EL (cell line): ENCODE data around the gene UBA1.
A peak's percentile ranks its signal among the peaks of the same experiment; 100 is the strongest.

Experiments used
- DNase-seq: peaks from one replicate; pipeline ENCODE4 v3.0.0-alpha.2; 2016

The UBA1 gene

GRCh38 chrX:47190445-47191269, 3.0 kb upstream of the UBA1 start:
- DNase-seq = peak; percentile 90

GRCh38 chrX:47191331-47191730, 2.3 kb upstream of the UBA1 start:
- peak; percentile 12 for DNase-seq

DNA sequence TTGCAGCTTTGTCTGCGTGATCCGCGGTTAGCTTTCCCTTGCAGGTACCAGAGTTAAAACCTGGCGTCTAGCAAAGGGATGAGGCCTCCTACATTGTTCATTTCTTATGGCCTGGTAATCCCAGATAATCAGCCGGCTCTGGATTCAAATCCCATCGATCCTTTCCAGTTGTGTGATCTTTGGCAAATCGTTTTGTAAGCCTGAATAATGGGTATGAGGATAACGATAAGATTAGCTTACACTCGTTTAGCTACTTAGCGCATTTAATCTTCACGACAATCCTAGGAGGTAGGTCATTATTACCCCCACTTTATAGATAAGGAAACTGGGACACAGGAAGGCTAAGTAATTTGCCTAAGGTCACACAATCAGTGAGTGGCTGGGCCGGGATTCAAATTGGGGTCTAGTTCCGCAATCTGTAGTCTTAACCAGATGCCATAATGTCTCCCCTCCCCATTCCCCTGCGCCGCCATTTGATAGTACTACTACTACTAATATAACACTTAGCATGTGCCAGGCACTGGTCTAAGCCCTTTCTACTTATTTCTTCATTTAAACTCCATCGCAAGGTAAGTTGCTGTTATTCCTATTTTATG, 1.7 kb upstream of the UBA1 start:
- no peak for DNase-seq

- DNase-seq = no peak
These were observed 662 bp downstream of the UBA1 start for GRCh38 chrX:47194194-47194787.

- no peak for DNase-seq
These were observed 2.5 kb downstream of the UBA1 start for GRCh38 chrX:47196098-47196497.

DNA sequence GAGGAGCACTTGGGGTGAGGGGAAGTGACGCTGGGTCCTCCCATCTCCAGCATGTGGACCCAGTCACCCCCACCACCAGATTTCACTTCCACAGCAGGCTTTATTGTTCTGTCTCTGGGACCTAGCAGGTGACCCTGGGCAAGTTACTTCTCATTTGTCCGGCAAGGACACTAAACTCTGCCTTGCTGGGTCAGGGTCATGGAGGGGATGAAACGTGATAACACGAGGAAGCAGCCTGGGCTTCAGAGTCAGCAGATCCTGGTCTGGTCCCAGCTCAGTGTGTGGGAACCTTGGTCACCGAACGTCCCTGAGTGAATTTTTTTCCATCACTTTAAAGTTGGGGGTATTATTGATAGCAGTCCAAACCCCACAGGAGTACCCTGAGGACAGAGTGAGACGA, 3.9 kb downstream of the UBA1 start:
- DNase-seq = no peak

- peak; percentile 31 for DNase-seq
These were observed 4.5 kb downstream of the UBA1 start for GRCh38 chrX:47198026-47198686.

GRCh38 chrX:47198687-47199080, 5.1 kb downstream of the UBA1 start:
- DNase-seq = no peak

GRCh38 chrX:47199286-47199685, 5.7 kb downstream of the UBA1 start:
- no peak for DNase-seq

- DNase-seq = peak; percentile 9
These were observed 6.9 kb downstream of the UBA1 start for GRCh38 chrX:47200385-47201150.

DNA sequence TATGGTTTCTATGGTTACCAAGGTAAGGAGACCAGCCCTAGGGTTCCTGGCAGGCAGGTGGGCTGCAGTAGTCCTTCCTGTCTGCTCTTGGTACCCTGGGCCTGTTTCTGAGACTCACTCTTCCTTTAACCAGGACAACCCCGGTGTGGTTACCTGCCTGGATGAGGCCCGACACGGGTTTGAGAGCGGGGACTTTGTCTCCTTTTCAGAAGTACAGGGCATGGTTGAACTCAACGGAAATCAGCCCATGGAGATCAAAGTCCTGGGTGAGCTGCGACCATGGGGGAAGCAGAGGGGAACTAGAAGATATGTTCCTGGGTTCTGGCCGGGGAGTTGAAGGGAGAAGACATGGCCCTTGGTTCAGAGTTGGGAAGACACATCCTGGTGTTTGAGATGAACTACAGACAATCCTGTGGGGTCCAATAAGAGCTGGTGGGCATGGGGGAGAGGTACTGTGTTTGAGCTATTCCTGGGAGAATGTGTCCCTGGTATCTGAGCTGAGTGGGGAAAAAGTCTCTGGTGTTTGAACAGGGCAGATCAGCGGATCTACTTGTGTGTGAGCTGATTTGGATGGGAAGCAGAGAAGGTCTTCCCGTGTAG, 7.8 kb downstream of the UBA1 start:
- no peak for DNase-seq

- DNase-seq = no peak
These were observed 8.7 kb downstream of the UBA1 start for GRCh38 chrX:47202316-47202715.

DNA sequence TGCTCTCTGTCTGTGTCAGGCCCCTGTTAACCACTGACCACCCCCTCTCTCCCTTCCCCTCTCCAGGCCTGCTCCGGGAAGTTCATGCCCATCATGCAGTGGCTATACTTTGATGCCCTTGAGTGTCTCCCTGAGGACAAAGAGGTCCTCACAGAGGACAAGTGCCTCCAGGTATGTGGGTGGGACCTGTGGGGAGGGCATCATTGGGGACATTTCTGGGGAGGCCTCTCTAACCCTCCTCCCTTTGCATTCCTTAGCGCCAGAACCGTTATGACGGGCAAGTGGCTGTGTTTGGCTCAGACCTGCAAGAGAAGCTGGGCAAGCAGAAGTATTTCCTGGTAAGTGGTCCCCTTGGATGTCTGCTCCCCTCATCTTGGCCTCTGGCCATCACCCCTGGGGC, 9.2 kb downstream of the UBA1 start:
- no peak for DNase-seq

DNA sequence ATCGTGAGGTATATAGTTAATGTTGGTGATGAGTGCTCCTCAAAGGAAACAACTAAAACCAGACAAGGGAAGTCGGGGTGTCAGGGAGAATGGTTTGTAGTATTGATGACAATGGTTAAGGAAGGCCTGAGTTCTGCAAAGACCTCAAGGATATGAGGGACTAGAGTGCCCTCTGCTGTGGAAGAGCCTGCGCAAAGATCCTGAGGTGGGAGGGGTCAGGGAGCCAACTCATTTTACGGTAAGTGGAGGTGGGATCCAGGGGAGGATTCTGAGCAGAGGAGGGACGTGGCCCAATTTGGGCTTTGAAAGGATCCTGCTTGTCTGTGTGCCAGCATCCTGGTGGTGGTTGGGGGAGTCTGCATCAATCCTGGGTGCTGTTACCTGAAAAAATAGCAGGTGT, 11.3 kb downstream of the UBA1 start:
- no peak for DNase-seq

- peak; percentile 52 for DNase-seq
These were observed 12.7 kb downstream of the UBA1 start for GRCh38 chrX:47206316-47206715.

- DNase-seq = no peak
These were observed 14.5 kb downstream of the UBA1 start for GRCh38 chrX:47208108-47208507.

DNA sequence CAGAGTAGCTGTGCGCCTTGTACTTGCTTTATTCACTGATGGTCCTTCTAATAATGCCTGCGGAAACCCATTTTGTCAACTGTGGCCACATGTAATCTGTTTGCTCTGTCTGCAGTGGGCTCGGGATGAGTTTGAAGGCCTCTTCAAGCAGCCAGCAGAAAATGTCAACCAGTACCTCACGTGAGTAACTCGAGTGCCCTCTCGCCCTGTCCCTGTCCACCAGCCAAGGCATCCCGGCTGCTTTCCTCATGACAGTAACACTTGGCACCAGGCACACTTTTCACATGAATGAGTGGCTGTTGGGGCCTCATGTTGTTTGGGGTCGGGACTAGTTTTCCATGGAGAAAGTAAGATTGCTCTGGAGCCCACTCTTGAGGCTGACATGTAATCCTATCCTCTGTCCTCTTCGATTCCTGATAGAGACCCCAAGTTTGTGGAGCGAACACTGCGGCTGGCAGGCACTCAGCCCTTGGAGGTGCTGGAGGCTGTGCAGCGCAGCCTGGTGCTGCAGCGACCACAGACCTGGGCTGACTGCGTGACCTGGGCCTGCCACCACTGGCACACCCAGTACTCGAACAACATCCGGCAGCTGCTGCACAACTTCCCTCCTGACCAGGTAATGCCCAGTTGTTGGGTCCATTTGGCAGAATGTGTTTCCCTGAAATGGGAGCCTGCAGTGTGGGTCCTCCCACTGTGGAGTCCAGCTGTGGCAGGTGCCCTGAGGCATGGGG, 16.0 kb downstream of the UBA1 start:
- no peak for DNase-seq

DNA sequence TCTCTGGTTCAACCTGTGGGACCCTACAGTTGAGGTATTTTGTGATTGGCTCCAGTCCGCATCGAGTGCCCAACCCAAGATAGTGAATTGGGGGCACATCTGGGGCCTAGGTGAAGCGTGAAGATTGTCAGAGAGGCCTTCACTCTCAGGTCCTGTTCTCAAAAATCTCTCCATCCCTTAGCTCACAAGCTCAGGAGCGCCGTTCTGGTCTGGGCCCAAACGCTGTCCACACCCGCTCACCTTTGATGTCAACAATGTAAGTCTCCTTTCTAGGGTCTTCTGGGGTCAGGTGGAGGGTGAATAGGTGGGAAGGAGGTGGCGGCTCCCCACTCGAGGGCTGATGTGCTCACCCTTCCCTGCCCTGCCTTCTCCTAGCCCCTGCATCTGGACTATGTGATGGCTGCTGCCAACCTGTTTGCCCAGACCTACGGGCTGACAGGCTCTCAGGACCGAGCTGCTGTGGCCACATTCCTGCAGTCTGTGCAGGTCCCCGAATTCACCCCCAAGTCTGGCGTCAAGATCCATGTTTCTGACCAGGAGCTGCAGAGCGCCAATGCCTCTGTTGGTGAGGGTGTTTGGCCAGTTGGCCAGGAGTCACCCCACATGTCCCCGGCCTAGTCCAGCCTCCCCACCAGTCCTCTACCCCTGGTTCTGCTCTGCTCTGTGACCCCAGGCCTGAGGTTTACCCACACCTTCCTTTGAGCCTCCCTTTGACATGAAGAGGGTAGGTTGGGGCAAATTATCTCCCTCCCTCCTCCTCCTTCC, 17.2 kb downstream of the UBA1 start:
- DNase-seq = no peak

DNA sequence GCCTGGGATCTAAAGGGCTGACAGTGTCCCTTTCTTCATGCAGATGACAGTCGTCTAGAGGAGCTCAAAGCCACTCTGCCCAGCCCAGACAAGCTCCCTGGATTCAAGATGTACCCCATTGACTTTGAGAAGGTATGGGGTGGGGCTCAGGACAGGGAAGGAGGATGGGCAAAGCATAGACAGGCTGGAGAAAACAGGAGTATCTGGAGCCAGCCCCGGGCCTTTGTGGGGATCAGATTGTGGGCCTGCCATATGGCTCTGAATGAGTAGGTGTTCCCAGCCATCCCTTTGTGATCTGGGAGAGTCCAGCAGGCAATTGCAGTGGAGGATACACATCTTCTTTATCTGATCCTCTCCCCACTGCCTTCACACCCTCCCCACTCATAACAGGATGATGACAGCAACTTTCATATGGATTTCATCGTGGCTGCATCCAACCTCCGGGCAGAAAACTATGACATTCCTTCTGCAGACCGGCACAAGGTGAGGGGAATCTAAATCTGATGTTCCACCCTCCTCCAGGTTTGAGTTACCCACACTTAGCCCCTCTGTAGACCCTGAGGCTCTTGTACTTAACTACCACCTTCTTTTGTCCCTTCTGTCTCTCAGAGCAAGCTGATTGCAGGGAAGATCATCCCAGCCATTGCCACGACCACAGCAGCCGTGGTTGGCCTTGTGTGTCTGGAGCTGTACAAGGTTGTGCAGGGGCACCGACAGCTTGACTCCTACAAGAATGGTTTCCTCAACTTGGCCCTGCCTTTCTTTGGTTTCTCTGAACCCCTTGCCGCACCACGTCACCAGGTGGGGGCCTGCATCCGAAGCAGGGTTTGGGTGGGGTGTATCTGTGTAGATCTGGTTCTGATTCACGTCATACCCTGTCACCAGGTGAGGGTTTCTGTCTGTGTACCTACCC, 19.0 kb downstream of the UBA1 start:
- DNase-seq = no peak
